Mesangial cell (primary cell): ENCODE measurements around the gene PTPRN2. TPM values are rescaled to one million over a fixed set of nuclear protein-coding genes. Genes with fewer than 3 reads are reported as not detected.

ENCODE experiments used
- total RNA-seq: library from RNA; depleted of rRNA; stranded (reverse); fragments of >200 nt; gene quantifications from 2 replicates; pipeline ENCODE4 v1.2.3, GENCODE V29; 2015

Gene PTPRN2
- 0.33 and 2.4 TPM in 2 replicates for total RNA-seq

DNA sequence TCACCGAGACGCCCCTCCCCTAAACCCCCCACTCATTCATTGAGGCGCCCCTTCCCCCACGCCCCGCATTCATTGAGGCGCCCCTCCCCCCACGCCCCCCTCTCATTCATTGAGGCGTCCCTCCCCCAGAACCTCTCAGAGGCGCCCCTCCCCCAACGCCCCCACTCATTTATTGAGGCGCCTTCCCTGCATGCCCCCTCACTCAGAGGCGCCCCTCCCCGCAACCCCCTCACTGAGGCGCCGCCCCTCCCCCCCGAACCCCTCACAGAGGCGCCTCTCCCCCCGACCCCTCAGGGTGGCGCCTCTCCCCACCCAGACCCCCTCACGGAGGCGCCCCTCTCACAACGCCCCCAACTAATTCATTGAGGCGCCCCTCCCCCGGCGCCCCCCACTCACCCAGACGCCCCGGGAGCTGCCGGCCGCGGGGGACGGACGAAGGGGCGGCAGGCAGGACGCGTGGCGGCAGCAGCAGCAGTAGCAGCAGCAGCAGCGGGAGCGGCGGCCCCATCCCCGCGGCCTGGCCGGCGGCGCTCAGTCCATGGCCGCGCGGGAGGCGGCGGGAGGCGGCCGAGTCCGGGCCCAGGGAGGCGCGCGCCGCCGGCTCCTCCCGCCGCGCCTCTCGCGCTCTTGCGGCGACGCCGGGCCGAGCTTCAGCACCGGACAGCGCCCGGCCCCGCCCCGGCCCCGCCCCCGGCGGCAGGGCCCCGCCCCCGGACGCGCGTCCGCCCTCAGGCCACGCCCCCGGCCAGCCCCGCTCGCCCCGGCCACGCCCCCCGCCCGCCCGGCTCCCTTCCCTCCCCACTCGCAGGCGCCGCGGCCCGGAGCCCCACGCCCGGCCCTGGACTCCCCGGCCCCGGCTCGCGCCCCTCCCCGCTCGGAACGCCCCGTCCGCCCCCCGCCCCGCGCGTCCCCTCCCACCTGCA lies at the start of gene PTPRN2:
TSS of gene PTPRN2 (minus strand) at position 662 of the 923 bp plus-strand sequence.

Other genes starting within 250 kb of the PTPRN2 start
- gene NCAPG2, start 117.0 kb upstream of the PTPRN2 start, total RNA-seq: 5.2 and 38.0 TPM in 2 replicates
- 44.3 and 74.9 TPM in 2 replicates for gene ESYT2, start 241.7 kb upstream of the PTPRN2 start, total RNA-seq